Myocyte (in vitro differentiated cells): ENCODE results near the gene AARS2. TPM values are rescaled to one million over a fixed set of nuclear protein-coding genes. Genes with fewer than 3 reads are reported as not detected.
"Not testable (repeated sequence)": the region's sequence is repeated elsewhere in the genome, so short reads cannot be mapped to it uniquely, and the experiment has no call there.

Experiments used
- DNase-seq: peaks from one replicate; pipeline ENCODE4 v3.0.0-alpha.2; 2012; ENCODE audit warnings: low read depth
- polyA plus RNA-seq: library from polyadenylated mRNA; unstranded; fragments of >200 nt; gene quantifications from one replicate; pipeline ENCODE4 v1.2.1, GENCODE V29; 2012; ENCODE audit warnings: missing spikeins
- total RNA-seq: library from RNA; depleted of rRNA; stranded (reverse); fragments of >200 nt; gene quantifications from 2 replicates; pipeline ENCODE4 v1.2.3, GENCODE V29; 2014

Gene AARS2
- 6.1 and 6.8 TPM in 2 replicates for total RNA-seq
- polyA plus RNA-seq, result 5.6 TPM

GRCh38 chr6:44312901-44313788, at the start of gene AARS2:
Gene AARS2 (minus strand): TSS chr6:44313347. CDS start chr6:44313323, 24 bp downstream.
- peak; percentile 92 for DNase-seq

GRCh38 chr6:44361947-44362346, 48.8 kb upstream of the AARS2 start:
- DNase-seq, result no peak

GRCh38 chr6:44359973-44360372, 46.8 kb upstream of the AARS2 start:
- DNase-seq, result no peak

- DNase-seq, result peak; percentile 76
Measured at GRCh38 chr6:44356487-44356886, 43.3 kb upstream of the AARS2 start.

GRCh38 chr6:44355640-44356039, 42.5 kb upstream of the AARS2 start:
- DNase-seq, result no peak

GRCh38 chr6:44353336-44353735, 40.2 kb upstream of the AARS2 start:
- no peak for DNase-seq

- no peak for DNase-seq
Measured at GRCh38 chr6:44352259-44352658, 39.1 kb upstream of the AARS2 start.

GRCh38 chr6:44350650-44350994, 37.5 kb upstream of the AARS2 start:
- DNase-seq, result not testable (repeated sequence)

GRCh38 chr6:44349904-44350649, 36.9 kb upstream of the AARS2 start:
- no peak for DNase-seq

- DNase-seq, result not testable (repeated sequence)
Measured at GRCh38 chr6:44346818-44347217, 33.7 kb upstream of the AARS2 start.

GRCh38 chr6:44342489-44342888, 29.3 kb upstream of the AARS2 start, which contains the start of gene SPATS1:
Gene SPATS1 (plus strand): TSS chr6:44342650. CDS start chr6:44343096, 446 bp downstream.
- DNase-seq, result peak; percentile 13

- no peak for DNase-seq
Measured at GRCh38 chr6:44342052-44342451, 28.9 kb upstream of the AARS2 start.

- DNase-seq, result no peak
Measured at GRCh38 chr6:44341095-44341890, 28.1 kb upstream of the AARS2 start.

- DNase-seq, result no peak
Measured at GRCh38 chr6:44339763-44340625, 26.8 kb upstream of the AARS2 start.

- DNase-seq, result no peak
Measured at GRCh38 chr6:44339301-44339700, 26.2 kb upstream of the AARS2 start.

GRCh38 chr6:44338228-44339122, 25.3 kb upstream of the AARS2 start:
- DNase-seq, result peak; percentile 74

- no peak for DNase-seq
Measured at GRCh38 chr6:44335631-44336030, 22.5 kb upstream of the AARS2 start.

- DNase-seq, result no peak
Measured at GRCh38 chr6:44333942-44334341, 20.8 kb upstream of the AARS2 start.

- no peak for DNase-seq
Measured at GRCh38 chr6:44333273-44333919, 20.2 kb upstream of the AARS2 start.
